GM18519 (cell line): ENCODE data around the gene OR10G4.
"Not testable (repeated sequence)": the region's sequence is repeated elsewhere in the genome, so short reads cannot be mapped to it uniquely, and the experiment has no call there.

Experiments used
- ATAC-seq: cut with Tn5 transposase; IDR thresholded peaks from one replicate; pipeline ENCODE4 v1.9.1; 2021; ENCODE audit warnings: mild to moderate bottlenecking, moderate library complexity; ENCODE audit not compliant: unreplicated experiment, low FRiP score

OR10G4 gene, protein sequence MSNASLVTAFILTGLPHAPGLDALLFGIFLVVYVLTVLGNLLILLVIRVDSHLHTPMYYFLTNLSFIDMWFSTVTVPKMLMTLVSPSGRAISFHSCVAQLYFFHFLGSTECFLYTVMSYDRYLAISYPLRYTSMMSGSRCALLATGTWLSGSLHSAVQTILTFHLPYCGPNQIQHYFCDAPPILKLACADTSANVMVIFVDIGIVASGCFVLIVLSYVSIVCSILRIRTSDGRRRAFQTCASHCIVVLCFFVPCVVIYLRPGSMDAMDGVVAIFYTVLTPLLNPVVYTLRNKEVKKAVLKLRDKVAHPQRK

DNA sequence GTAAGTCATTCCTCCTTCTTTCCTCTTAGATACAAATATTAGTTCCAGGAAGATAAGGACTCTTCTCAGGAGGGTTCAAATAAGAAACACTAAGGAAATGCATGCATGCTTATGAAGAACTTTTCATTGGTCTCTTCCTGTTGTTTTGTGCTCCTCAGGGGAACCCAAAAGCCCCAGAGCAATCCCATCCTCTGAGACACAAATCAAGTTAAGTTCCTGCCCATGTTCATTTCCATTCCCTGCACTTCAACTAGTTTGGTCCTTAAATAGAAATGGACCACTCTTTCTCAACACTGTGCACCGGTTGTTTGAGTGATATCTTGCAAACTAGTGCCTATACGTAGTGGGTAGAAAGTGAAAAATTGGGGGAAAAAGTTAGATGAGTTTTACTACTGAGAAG lies at the start of gene OR10G4:
Gene OR10G4 (plus strand): TSS at position 301 of the 400 bp plus-strand sequence. CDS start 2,578 bp downstream, outside the sequence.
- no peak for ATAC-seq

DNA sequence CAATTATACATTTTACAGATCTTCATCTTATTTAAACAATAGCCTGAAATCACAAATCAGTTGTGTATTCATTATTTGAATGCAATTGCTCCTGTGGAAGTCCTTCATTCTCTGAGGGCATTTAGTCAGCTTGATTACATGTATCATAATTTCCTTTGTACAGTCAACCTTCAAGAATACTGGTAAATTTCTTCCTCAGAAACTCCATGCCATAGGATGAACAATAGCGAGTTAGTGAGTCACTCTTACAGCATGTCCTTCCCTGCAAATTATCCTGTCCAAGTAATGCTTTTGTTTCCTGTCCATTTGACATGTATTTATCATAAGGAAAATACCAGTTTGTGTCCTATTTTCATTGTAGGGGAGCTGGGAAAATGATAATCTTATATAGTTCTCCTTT lies 39.0 kb upstream of the OR10G4 start:
- no peak for ATAC-seq

DNA sequence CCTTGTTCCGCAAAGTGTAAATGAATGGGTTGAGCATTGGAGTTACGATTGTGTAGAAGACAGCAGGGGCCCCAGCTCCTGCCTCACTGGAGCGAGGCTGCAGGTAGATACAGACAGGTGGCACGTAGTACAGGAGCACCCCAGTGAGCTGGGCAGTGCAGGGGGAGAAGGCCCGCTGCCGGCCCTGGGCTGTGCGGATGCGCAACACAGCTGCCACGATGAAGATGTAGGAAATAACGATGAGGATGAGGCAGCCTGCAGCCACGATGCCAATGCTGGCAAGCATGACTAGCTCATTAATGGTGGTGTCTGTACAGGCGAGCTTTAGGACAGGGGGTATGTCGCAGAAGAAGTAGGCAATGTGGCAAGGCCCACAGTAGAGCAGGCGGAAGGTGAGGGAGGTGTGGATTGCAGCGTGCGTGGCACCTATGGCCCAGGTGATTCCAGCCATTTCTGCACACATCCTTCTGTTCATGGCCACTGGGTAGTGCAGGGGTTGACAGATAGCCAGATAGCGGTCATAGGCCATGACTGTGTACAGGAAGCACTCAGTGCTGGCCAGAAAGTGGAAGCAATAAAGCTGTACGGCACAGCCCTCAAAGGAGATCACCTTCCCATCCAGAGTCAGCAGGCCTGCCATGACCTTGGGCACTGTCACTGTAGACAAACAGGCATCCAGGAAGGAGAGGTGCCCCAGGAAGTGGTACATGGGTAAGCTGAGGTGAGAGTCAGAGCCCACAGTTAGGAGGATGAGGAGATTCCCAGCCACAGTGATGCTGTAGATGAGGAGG lies 35.8 kb upstream of the OR10G4 start:
- ATAC-seq: no peak

DNA sequence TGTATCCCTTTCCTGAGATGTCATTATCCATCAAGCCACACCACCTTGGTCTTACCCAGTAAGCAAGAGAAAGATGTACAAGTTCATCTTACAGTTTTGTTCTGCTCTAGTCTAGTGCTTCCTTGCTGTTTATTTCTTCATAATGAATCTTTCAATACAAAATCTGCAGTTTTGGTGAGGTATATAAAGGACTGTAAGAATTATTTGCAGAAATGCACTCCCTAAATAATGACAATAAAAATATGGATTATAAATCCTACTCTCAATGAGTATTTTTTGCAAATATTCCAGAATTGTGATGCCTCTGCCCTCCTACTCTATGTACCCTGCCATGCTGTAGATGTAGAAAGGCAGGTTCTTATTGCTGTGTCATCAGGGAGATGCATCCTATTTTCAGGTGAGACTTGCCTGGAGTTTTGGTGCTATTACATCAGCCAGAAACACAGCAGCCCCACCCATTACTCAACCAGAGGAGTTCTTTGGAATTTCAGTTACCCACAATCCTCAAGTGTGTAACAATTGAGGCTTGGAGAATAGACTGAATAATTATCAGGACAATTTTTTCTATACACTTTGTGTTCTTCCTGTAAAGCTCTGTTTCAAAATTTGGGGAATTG lies 35.0 kb upstream of the OR10G4 start, which contains the start of gene OR10S1:
Gene OR10S1 (minus strand): TSS at position 51 of the 617 bp plus-strand sequence. CDS start 117 bp downstream, outside the sequence.
- no peak for ATAC-seq

DNA sequence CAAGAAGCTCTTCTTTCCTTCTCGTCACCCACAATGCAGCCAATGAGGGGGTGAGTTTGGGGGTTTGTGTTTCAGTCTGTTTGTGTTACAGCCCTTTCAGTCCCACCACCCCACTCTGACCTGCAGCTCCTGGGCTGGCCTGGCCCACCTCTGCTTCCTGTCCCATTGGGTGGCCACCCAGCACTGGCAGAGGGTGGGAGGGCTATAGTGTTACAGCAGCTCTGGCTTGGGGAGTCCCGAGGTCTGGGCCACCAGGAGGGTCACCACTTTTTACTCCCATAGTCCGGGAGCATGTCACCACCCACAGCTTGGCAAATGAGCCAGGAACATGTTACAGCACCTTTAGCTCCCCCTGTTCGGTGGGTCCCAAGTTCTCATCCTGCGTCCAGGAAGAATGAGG lies 33.5 kb upstream of the OR10G4 start:
- no peak for ATAC-seq

DNA sequence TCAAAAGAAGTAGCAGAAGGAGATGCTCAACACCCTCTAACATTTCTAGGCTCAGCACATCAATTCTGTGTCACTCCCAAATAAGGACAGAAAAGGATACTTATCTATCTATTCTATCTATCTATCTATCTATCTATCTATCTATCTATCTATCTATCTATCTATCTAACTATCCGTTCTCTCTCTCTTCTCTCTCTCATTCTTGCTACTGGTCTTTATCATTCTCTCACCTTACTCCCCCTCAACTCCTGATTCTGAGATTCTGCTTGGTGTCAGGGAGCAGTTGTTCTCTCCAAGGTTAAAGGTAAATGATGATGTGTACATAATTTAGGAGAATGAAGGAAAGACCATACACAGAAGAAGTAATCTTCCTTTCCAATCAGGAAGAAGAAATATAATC lies 17.7 kb upstream of the OR10G4 start, which contains the start of gene OR10G6:
Gene OR10G6 (minus strand): TSS at position 43 of the 400 bp plus-strand sequence. CDS start 0 bp downstream, at position 43.
- no peak for ATAC-seq

DNA sequence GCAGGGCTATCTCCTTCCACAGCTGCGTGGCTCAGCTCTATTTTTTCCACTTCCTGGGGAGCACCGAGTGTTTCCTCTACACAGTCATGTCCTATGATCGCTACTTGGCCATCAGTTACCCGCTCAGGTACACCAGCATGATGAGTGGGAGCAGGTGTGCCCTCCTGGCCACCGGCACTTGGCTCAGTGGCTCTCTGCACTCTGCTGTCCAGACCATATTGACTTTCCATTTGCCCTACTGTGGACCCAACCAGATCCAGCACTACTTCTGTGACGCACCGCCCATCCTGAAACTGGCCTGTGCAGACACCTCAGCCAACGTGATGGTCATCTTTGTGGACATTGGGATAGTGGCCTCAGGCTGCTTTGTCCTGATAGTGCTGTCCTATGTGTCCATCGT lies 3.0 kb downstream of the OR10G4 start:
- ATAC-seq: not testable (repeated sequence)

DNA sequence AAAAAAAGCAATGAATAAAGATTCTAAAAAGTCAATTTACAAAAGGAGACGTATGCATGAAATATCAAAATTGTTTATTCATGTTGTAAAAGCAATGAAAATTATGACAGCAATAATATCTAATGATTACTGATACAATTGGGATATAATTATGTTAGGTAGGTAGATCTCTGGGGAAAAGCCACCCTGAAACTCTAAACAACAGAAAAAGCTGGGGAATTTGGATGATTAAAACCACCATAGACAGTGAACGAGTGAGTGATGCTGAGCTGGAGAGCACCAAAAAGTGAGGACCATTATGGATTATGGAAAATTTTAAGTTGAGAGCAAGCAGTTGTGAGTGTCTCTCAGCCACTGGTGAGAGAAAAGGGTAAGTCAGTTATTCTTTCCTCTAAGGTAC lies 13.7 kb downstream of the OR10G4 start, which contains the start of gene OR10G8:
Gene OR10G8 (plus strand): TSS at position 301 of the 400 bp plus-strand sequence. CDS start 2,825 bp downstream, outside the sequence.
- no peak for ATAC-seq

DNA sequence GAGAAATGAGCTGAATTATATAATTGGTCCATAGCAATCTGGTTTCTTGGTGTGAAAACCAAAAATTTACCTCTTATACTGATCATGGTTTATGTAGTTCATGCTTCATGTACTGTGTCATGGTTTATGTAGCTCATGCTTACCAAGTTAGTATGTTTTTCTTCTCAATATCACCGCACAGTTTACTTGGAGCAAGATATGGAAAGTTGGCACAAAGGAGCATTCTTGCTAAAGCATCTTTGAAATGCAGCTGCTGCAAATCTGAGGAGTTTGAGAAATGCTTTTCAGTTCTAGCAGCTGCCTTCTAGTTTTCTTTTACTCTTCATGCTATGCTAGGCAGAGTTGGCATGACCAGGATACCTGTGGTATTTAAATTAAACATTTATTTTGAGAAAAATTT lies 23.9 kb downstream of the OR10G4 start:
- ATAC-seq: no peak

DNA sequence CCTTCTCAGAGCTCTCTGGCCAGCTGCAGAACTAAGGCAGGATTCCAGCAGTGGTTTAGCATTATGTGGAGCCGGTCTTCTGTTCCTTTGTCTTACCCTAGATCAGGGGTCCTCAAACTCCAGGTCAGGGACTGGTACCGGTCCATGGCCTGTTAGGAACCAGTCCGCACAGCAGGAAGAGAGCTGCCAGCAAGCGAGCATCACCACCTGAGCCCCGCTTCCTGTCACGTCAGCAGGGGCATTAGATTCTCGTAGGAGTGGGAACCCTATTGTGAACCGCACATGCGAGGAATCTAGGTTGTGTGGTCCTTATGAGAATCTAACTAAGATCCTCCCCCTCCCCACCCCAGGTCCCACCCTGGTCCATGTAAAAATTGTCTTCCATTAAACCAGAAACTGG lies 26.8 kb downstream of the OR10G4 start:
- ATAC-seq: no peak

DNA sequence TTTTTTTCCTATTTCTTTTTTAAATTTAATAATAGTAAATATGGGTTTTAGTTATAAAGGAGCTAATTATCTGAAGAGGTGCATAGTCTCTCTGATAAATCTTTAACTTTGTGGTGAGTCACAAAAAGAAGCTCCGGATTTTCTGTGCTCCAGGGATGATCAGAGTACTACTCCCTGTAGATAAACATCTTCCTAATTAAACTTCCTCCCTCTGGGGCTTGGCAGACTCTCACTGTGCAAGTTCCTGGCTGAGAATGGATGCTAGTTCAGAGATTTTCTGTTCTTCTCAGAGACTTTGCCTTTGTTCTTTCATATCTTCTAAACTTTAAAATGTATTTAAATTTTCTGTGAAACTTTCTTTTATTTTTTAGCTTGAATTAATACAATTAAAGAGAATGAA lies 28.5 kb downstream of the OR10G4 start, which contains the start of gene OR10G7:
Gene OR10G7 (minus strand): TSS at position 72 of the 400 bp plus-strand sequence. CDS start 2,324 bp downstream, outside the sequence.
- no peak for ATAC-seq

DNA sequence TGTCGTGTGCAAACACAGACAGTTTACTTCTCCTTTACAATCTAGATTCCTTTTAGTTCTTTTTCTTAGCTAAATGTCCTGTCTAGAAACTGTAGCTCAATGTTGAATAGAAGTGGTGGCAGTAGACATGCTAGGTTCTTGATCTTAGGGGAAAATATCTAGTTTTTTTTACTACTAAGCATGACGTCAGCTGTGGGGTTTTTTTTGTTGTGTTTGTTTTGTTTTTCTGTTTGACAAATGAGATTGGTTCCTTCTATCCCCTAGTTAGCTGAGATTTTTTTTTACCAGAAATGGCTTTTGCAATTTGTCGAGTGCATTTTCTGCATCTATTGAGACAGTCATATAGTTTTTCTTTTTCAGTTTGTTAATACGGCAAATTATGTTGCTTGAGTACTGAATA lies 30.6 kb downstream of the OR10G4 start:
- ATAC-seq: no peak

DNA sequence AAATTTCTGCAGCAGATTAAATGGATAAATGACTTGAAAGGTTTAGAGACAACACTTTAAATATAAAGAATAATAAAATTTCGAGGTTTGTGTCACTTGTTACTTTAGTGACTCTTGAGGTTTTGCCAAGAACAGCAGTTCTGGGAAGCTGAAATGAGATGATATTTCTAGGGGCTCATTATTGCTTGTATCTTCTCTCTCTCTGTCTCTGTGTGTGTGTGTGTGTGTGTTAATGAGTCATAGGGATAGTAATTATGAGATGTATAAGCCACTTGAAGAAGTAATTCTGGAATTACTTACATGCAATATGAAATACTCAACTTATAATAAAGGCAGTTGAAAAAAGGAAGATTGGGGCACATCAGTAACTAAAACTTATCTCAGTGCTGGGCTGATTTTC lies 38.0 kb downstream of the OR10G4 start:
- ATAC-seq: no peak

DNA sequence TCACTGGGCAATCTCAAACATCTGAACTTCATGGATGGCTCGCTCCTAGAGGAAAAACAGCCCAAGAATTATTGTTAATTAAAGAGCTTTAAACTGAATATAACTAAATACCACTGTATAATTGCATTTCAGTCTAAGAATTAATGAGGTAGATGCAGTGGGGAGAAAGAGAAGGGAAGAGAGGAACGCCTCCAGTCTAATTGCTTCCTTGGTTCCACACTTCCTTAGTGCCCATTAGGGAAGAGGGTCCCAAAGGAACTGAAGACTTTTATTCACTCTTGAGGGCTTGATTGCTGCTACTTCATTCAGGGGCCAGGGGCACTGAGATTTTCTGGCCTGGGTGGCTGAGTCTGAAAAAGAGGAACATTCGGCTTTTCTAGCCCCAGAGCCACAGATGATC lies 40.2 kb downstream of the OR10G4 start:
- ATAC-seq: no peak
